Keratinocyte (primary cell): ENCODE measurements around the gene COX4I1. TPM values are rescaled to one million over a fixed set of nuclear protein-coding genes. Genes with fewer than 3 reads are reported as not detected.

Experiments used
- DNase-seq: peaks from one replicate; pipeline ENCODE4 v3.0.0-alpha.2; 2011; ENCODE audit warnings: low read depth, missing footprints, low spot score
- FAIRE-seq: peaks from 2 replicates; lab custom pipeline; 2011; peaks lifted over from hg19 to GRCh38; lab: Jason Lieb, UNC
- H2AFZ ChIP-seq: 2 replicates; pipeline ENCODE4 v1.6.0; 2012; ENCODE audit warnings: low read length, control low read depth, inconsistent platforms; ENCODE audit not compliant: control insufficient read depth
- H3K27ac ChIP-seq: 2 replicates; pipeline ENCODE4 v1.5.1; 2011; ENCODE audit warnings: low read length; ENCODE audit not compliant: control insufficient read depth, insufficient read depth
- H3K27me3 ChIP-seq: 3 replicates; pipeline ENCODE4 v1.6.0; 2011; ENCODE audit warnings: low read length; ENCODE audit not compliant: control insufficient read depth, insufficient read depth; ENCODE audit errors: extremely low read depth
- H3K36me3 ChIP-seq, 2 experiments: 2 replicates in 1 of 2; 3 replicates in 1 of 2; pipeline ENCODE4 v1.5.1; 2011; ENCODE audit warnings: low read length in 2 of 2, mild to moderate bottlenecking in 1 of 2; ENCODE audit not compliant: control insufficient read depth in 2 of 2, insufficient read depth in 2 of 2; ENCODE audit errors: extremely low read depth in 1 of 2
- H3K4me1 ChIP-seq: 3 replicates; pipeline ENCODE4 v1.5.1; 2011; ENCODE audit warnings: low read length; ENCODE audit not compliant: control insufficient read depth, insufficient read depth; ENCODE audit errors: extremely low read depth
- H3K4me2 ChIP-seq: 3 replicates; pipeline ENCODE4 v1.6.0; 2011; ENCODE audit warnings: low read depth, low read length; ENCODE audit not compliant: control insufficient read depth, insufficient read depth; ENCODE audit errors: extremely low read depth
- H3K4me3 ChIP-seq, 3 experiments: fragments of 200-600 bp in 1 of 3; sonication (generic) in 1 of 3; 2 replicates in 2 of 3; 3 replicates in 1 of 3; pipeline ENCODE4 v1.5.1; 2011 to 2016; ENCODE audit warnings: low read length in 3 of 3, mild to moderate bottlenecking in 3 of 3, control low read depth in 2 of 3, inconsistent platforms in 1 of 3, low read depth in 1 of 3, mixed read lengths in 1 of 3, mixed run types in 1 of 3, moderate library complexity in 1 of 3; ENCODE audit not compliant: control insufficient read depth in 2 of 3, insufficient read depth in 2 of 3; ENCODE audit errors: extremely low read depth in 1 of 3
- H3K79me2 ChIP-seq: 2 replicates; pipeline ENCODE4 v1.6.0; 2012; ENCODE audit warnings: low read length; ENCODE audit not compliant: control insufficient read depth, insufficient read depth
- H3K9ac ChIP-seq: 3 replicates; pipeline ENCODE4 v1.6.0; 2011; ENCODE audit warnings: low read length; ENCODE audit not compliant: control insufficient read depth, insufficient read depth; ENCODE audit errors: extremely low read depth
- H3K9me1 ChIP-seq: 3 replicates; pipeline ENCODE4 v1.6.0; 2011; ENCODE audit warnings: low read length; ENCODE audit not compliant: control insufficient read depth, insufficient read depth; ENCODE audit errors: extremely low read depth
- H3K9me3 ChIP-seq: 2 replicates; pipeline ENCODE4 v1.5.1; 2012; ENCODE audit warnings: low read depth, low read length; ENCODE audit not compliant: control insufficient read depth
- H4K20me1 ChIP-seq: 3 replicates; pipeline ENCODE4 v1.6.0; 2011; ENCODE audit warnings: low read length; ENCODE audit not compliant: control insufficient read depth, insufficient read depth; ENCODE audit errors: extremely low read depth
- EZH2 ChIP-seq: IDR thresholded peaks from one replicate; pipeline ENCODE4 v1.6.1; 2012; ENCODE audit warnings: inconsistent platforms, mild to moderate bottlenecking, low read length, moderate library complexity
- dilution Hi-C: fragments of 300-500 bp; cut with MboI; formaldehyde crosslinking; loops from one replicate; pipeline ENCODE4 v1.7.0; 2020; ENCODE audit warnings: low sequenced_read_pairs; ENCODE audit not compliant: extremely low pct_ligation_motif_present
- polyA plus RNA-seq, 5 experiments: library from polyadenylated mRNA; depleted of rRNA in 3 of 5; stranded (reverse) in 3 of 5; stranded (forward) in 1 of 5; unstranded in 1 of 5; fragments of >200 nt; gene quantifications; 1 replicate in 1 of 5; 2 replicates in 3 of 5; 3 replicates in 1 of 5; pipeline versions ENCODE4 v1.2.1 to v1.2.3, GENCODE V29; 2011 to 2012; ENCODE audit warnings: missing spikeins in 2 of 5, low read depth in 1 of 5, low replicate concordance in 1 of 5
- TF ChIP-seq, protein P1 (sequence below), 3 experiments: IDR thresholded peaks in 1 of 3; conservative IDR thresholded peaks in 1 of 3; optimal IDR thresholded peaks in 1 of 3; 2 replicates in 2 of 3; 3 replicates in 1 of 3; pipeline versions ENCODE3 to v1.5.1; 2011; ENCODE audit warnings: low read length in 3 of 3, mild to moderate bottlenecking in 3 of 3, moderate library complexity in 2 of 3, control low read depth in 1 of 3, inconsistent platforms in 1 of 3; ENCODE audit not compliant: insufficient read depth in 2 of 3; ENCODE audit errors: extremely low read depth in 1 of 3

Gene COX4I1
- polyA plus RNA-seq, 1 donor (not counting 4 experiments of a cell fraction or from before 2014, with no cell fraction given): 809 TPM

DNA sequence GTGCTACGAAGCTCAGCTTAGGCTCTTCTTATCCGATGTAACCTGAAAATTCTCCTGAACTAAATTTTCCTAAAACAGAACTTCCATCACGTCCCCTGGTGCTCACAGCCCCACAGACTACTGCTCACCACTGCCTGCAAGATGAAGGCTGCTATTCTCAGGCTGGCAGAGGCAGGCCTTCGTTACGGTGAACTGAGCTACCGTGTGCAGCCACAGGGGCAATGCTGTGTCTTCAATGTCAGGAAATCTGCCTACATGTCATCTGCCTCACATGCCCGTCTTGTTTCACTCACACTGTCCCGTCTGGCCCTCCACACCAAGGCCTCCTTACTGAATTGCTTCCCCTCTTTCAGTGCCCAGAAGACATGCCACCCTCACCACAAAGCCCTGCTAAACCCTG is 16.1 kb upstream of the COX4I1 start:
- peaks cover 7% of the 10 kb centered on the region for H3K9me1 ChIP-seq
- H3K4me3 ChIP-seq: no peak overlapping the region
- peaks cover 14% of the 10 kb centered on the region for H4K20me1 ChIP-seq
- TF ChIP-seq EZH2: no peak
- TF ChIP-seq, protein P1, sequence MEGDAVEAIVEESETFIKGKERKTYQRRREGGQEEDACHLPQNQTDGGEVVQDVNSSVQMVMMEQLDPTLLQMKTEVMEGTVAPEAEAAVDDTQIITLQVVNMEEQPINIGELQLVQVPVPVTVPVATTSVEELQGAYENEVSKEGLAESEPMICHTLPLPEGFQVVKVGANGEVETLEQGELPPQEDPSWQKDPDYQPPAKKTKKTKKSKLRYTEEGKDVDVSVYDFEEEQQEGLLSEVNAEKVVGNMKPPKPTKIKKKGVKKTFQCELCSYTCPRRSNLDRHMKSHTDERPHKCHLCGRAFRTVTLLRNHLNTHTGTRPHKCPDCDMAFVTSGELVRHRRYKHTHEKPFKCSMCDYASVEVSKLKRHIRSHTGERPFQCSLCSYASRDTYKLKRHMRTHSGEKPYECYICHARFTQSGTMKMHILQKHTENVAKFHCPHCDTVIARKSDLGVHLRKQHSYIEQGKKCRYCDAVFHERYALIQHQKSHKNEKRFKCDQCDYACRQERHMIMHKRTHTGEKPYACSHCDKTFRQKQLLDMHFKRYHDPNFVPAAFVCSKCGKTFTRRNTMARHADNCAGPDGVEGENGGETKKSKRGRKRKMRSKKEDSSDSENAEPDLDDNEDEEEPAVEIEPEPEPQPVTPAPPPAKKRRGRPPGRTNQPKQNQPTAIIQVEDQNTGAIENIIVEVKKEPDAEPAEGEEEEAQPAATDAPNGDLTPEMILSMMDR (optimal IDR thresholded peaks at IDR 0.05 in 1 of 3, IDR thresholded peaks at IDR 0.05 in 1 of 3, conservative IDR thresholded peaks at IDR 0.05 in 1 of 3; ENCODE audit: extremely low read depth in 1 of 3, insufficient read depth in 2 of 3, low read length in 3 of 3): no peak
- no peak overlapping the region for H2AFZ ChIP-seq
- dilution Hi-C loops: no loop called here
- no peak overlapping the region for H3K9ac ChIP-seq
- H3K4me2 ChIP-seq: no peak overlapping the region
- FAIRE-seq (no peak), DNase-seq (no peak)
- no peaks in the 10 kb centered on the region for H3K9me3 ChIP-seq
- no peak overlapping the region for H3K27ac ChIP-seq
- H3K36me3 ChIP-seq: peaks cover 53 to 57% of the 10 kb centered on the region in 2 experiments
- H3K4me1 ChIP-seq: no peaks in the 10 kb centered on the region
- peaks cover 55% of the 10 kb centered on the region for H3K79me2 ChIP-seq
- H3K27me3 ChIP-seq: no peaks in the 10 kb centered on the region

DNA sequence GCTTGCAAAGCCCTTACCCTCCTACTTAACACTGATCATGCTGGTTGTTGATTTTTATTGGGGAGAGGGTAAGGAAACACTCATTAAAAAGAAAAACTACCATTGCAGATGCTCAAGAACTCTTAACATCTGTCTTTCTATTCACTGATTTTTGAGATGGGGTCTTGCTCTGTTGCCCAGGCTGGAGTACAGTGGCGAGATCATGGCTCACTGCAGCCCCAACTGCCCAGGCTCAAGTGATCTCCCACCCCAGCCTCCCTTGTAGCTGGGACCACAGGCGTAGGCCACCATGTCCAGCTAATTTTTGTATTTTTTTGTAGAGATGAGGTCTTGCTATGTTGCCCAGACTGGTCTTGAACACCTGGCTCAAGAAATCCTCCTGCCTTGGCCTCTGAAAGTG is 14.7 kb upstream of the COX4I1 start:
- Histone ChIP-seq H3K9ac (no peak overlapping the region), H3K27ac (no peak overlapping the region), H3K9me1 (peaks cover 7% of the 10 kb centered on the region), H3K4me3 (no peak overlapping the region), H4K20me1 (peaks cover 14% of the 10 kb centered on the region), H3K27me3 (no peaks in the 10 kb centered on the region), H2AFZ (no peak overlapping the region), H3K4me2 (no peak overlapping the region), H3K36me3 (peaks cover 53 to 54% of the 10 kb centered on the region in 2 experiments), H3K79me2 (peaks cover 65% of the 10 kb centered on the region), H3K9me3 (no peaks in the 10 kb centered on the region), H3K4me1 (no peaks in the 10 kb centered on the region)
- TF ChIP-seq, protein P1 (optimal IDR thresholded peaks at IDR 0.05 in 1 of 3, IDR thresholded peaks at IDR 0.05 in 1 of 3, conservative IDR thresholded peaks at IDR 0.05 in 1 of 3; ENCODE audit: extremely low read depth in 1 of 3, insufficient read depth in 2 of 3, low read length in 3 of 3): no peak
- no peak for TF ChIP-seq EZH2
- no peak for FAIRE-seq
- dilution Hi-C loops: no loop called here
- no peak for DNase-seq
